HEK293T (cell line): ENCODE measurements around the gene METTL25B.

ENCODE experiments used
- CTCF ChIA-PET: fragments of 350-600 bp; formaldehyde crosslinking; extraction: SDS; loops from one replicate; lab custom pipeline; 2021; ENCODE audit warnings: antibody characterized with exemption, inconsistent platforms; lab: Yijun Ruan, JAX
- POLR2A ChIA-PET: fragments of 350-600 bp; formaldehyde crosslinking; extraction: SDS; loops from one replicate; lab custom pipeline; 2020; ENCODE audit warnings: antibody characterized with exemption, inconsistent platforms; lab: Yijun Ruan, JAX
- DNase-seq: peaks from one replicate; pipeline ENCODE4 v3.0.0; 2012; ENCODE audit warnings: mixed read lengths; ENCODE audit errors: extremely low spot score
- ARNT ChIP-seq: fragments of 450-650 bp; IDR thresholded peaks from 2 replicates; pipeline ENCODE4 v1.6.1; 2017; ENCODE audit warnings: mild to moderate bottlenecking
- BHLHE40 ChIP-seq: fragments of 450-650 bp; IDR thresholded peaks from 2 replicates; pipeline ENCODE4 v1.6.1; 2016; ENCODE audit warnings: mild to moderate bottlenecking, moderate library complexity, borderline replicate concordance
- CTBP1 ChIP-seq: fragments of 450-650 bp; IDR thresholded peaks from 2 replicates; pipeline ENCODE4 v1.6.1; 2016; ENCODE audit warnings: borderline replicate concordance
- ELF4 ChIP-seq: fragments of 450-650 bp; IDR thresholded peaks from 2 replicates; pipeline ENCODE4 v1.6.1; 2017; ENCODE audit warnings: antibody characterized with exemption
- FOXA1 ChIP-seq: fragments of 450-650 bp; IDR thresholded peaks from 2 replicates; pipeline ENCODE4 v1.6.1; 2016; ENCODE audit warnings: mild to moderate bottlenecking
- FOXK2 ChIP-seq: fragments of 450-650 bp; IDR thresholded peaks from 2 replicates; pipeline ENCODE4 v1.6.1; 2016; ENCODE audit warnings: mild to moderate bottlenecking
- FOXM1 ChIP-seq: fragments of 450-650 bp; IDR thresholded peaks from 2 replicates; pipeline ENCODE4 v1.6.1; 2017; ENCODE audit warnings: mild to moderate bottlenecking, borderline replicate concordance
- HDGF ChIP-seq: fragments of 450-650 bp; IDR thresholded peaks from 2 replicates; pipeline ENCODE4 v1.6.1; 2017; ENCODE audit warnings: antibody characterized with exemption, borderline replicate concordance
- L3MBTL2 ChIP-seq: fragments of 450-650 bp; conservative IDR thresholded peaks from 2 replicates; pipeline ENCODE4 v1.6.1; 2016; ENCODE audit warnings: mild to moderate bottlenecking
- LEF1 ChIP-seq: fragments of 450-650 bp; IDR thresholded peaks from 2 replicates; pipeline ENCODE4 v1.6.1; 2017; ENCODE audit warnings: mild to moderate bottlenecking, borderline replicate concordance
- NFRKB ChIP-seq: fragments of 450-650 bp; IDR thresholded peaks from 2 replicates; pipeline ENCODE4 v1.6.1; 2016; ENCODE audit warnings: mild to moderate bottlenecking, moderate library complexity
- PKNOX1 ChIP-seq: fragments of 450-650 bp; IDR thresholded peaks from 2 replicates; pipeline ENCODE4 v1.6.1; 2016
- SP1 ChIP-seq: fragments of 450-650 bp; IDR thresholded peaks from 2 replicates; pipeline ENCODE4 v1.6.1; 2017
- SUZ12 ChIP-seq: fragments of 450-650 bp; IDR thresholded peaks from 2 replicates; pipeline ENCODE4 v1.6.1; 2016; ENCODE audit warnings: mild to moderate bottlenecking
- TARDBP ChIP-seq: fragments of 450-650 bp; IDR thresholded peaks from 2 replicates; pipeline ENCODE4 v1.6.1; 2016
- ZNF384 ChIP-seq: fragments of 450-650 bp; IDR thresholded peaks from 2 replicates; pipeline ENCODE4 v1.6.1; 2016

The METTL25B gene

GRCh38 chr1:156765666-156766065 is 37.4 kb downstream of the METTL25B start:
- no peak for DNase-seq
- TF ChIP-seq PKNOX1: no peak
- no peak for TF ChIP-seq ARNT
- no peak for TF ChIP-seq HDGF
- no peak for TF ChIP-seq L3MBTL2
- no peak for TF ChIP-seq SUZ12
- no peak for TF ChIP-seq LEF1
- TF ChIP-seq ZNF384: no peak
- no peak for TF ChIP-seq NFRKB
- no peak for TF ChIP-seq ELF4
- no peak for TF ChIP-seq TARDBP
- TF ChIP-seq SP1: no peak
- no peak for TF ChIP-seq FOXM1
- no peak for TF ChIP-seq CTBP1
- TF ChIP-seq BHLHE40: no peak
- no peak for TF ChIP-seq FOXK2
- no peak for TF ChIP-seq FOXA1
- ChIA-PET CTCF (interaction anchor here (0.5 to 2.6 kb wide), 4 partner anchors 29 to 309 kb away, joined by 3 to 22 read pairs (median 9); no protein-coding TSS in a partner anchor), POLR2A (interaction anchor here (3.5 to 7.7 kb wide), 3 partner anchors 14 to 38 kb away, joined by 30 to 92 read pairs (median 80); partner anchors contain the start of genes HDGF, ISG20L2 and METTL25B)

- ChIA-PET POLR2A (interaction anchor here (0.6 to 7.7 kb wide), 19 partner anchors 9 to 265 kb away, joined by 3 to 123 read pairs (median 5); partner anchors contain the start of genes HDGF, ISG20L2, METTL25B and MRPL24), CTCF (interaction anchor here (0.7 to 2.6 kb wide), 4 partner anchors 15 to 77 kb away, joined by 3 to 22 read pairs (median 10); partner anchors contain the start of genes HDGF and MRPL24)
- no peak for DNase-seq
- TF ChIP-seq ARNT (no peak), BHLHE40 (no peak), NFRKB (no peak), TARDBP (no peak), LEF1 (no peak), PKNOX1 (no peak)
These were observed 38.2 kb downstream of the METTL25B start for GRCh38 chr1:156766298-156767100.

GRCh38 chr1:156767101-156767878 is 39.0 kb downstream of the METTL25B start, which contains the start of gene PRCC:
PRCC (plus strand) TSS chr1:156767535; CDS start chr1:156767772, 237 bp downstream.
- CTCF ChIA-PET: interaction anchor here (0.7 to 2.6 kb wide), 4 partner anchors 15 to 78 kb away, joined by 3 to 22 read pairs (median 10); partner anchors contain the start of genes HDGF and MRPL24

GRCh38 chr1:156767879-156768604 is 39.8 kb downstream of the METTL25B start:
- TF ChIP-seq NFRKB (no peak), SUZ12 (no peak)
- DNase-seq: no peak
- CTCF ChIA-PET: interaction anchor here (1.2 to 2.6 kb wide), 3 partner anchors 41 to 79 kb away, joined by 5 to 22 read pairs (median 15); no protein-coding TSS in a partner anchor
- POLR2A ChIA-PET: interaction anchor here (1.0 to 7.7 kb wide), 12 partner anchors 13 to 176 kb away, joined by 3 to 123 read pairs (median 8); partner anchors contain the start of genes HDGF, ISG20L2, METTL25B and MRPL24

More at GRCh38 chr1:156767101-156767878, 39.0 kb downstream of the METTL25B start, which contains the start of gene PRCC:
- peak; percentile 95 for DNase-seq
- POLR2A ChIA-PET: interaction anchor here (0.6 to 7.7 kb wide), 19 partner anchors 9 to 266 kb away, joined by 3 to 123 read pairs (median 5); partner anchors contain the start of genes HDGF, ISG20L2, METTL25B and MRPL24
- TF ChIP-seq PKNOX1 (peak; percentile 94), BHLHE40 (no peak), SP1 (no peak), FOXM1 (no peak), FOXA1 (no peak), L3MBTL2 (peak; percentile 91), NFRKB (peak; percentile 87), ZNF384 (no peak), CTBP1 (no peak), SUZ12 (peak; percentile 99), FOXK2 (no peak), ELF4 (peak; percentile 94), ARNT (no peak)
